HCT116 (cell line): ENCODE results near the gene TMEM258. TPM values are rescaled to one million over a fixed set of nuclear protein-coding genes. Genes with fewer than 3 reads are reported as not detected.

Source experiments
- ATAC-seq: fragments of 200-7000 bp; cut with Tn5 transposase; 2 replicates; pipeline ENCODE4 v1.9.1; 2020; ENCODE audit warnings: mild to moderate bottlenecking, moderate library complexity
- BruUV-seq: library from RNA; stranded (reverse); fragments of 400-500 nt; replicated peaks from 2 replicates; lab custom pipeline; 2021; lab: Mats Ljungman, UMichigan
- CTCF ChIA-PET: fragments of 300-600 bp; sonication (Branson Sonifier 250); formaldehyde crosslinking; loops from one replicate; lab custom pipeline; 2021; ENCODE audit warnings: antibody characterized with exemption; lab: Charles Lee
- POLR2A ChIA-PET: fragments of 300-600, 350-600 bp; sonication (Branson Sonifier 250); formaldehyde crosslinking; loops from one replicate; lab custom pipeline; 2021; ENCODE audit warnings: antibody characterized with exemption; lab: Charles Lee
- RAD21 ChIA-PET, 2 experiments: fragments of 300-600 bp; sonication (Branson Sonifier 250); formaldehyde crosslinking; loops; one replicate each; lab custom pipeline; 2023; ENCODE audit warnings: low total read pairs in 2 of 2; ENCODE audit not compliant: uncharacterized antibody in 2 of 2, unreplicated experiment in 2 of 2, low non-redundant PET in 1 of 2; lab: Charles Lee
- DNase-seq: peaks from one replicate; pipeline ENCODE4 v3.0.0-alpha.2; 2010; ENCODE audit warnings: low read depth, low spot score
- H2AFZ ChIP-seq: fragments of 200-600 bp; shearing (Covaris generic), sonication (generic); 2 replicates; pipeline ENCODE4 v1.6.1; 2017; ENCODE audit warnings: low read depth, mixed run types, mixed read lengths, antibody characterized with exemption, low read length; ENCODE audit not compliant: poor library complexity, severe bottlenecking
- H3K27ac ChIP-seq: 2 replicates; pipeline ENCODE4 v1.5.1; 2012; ENCODE audit warnings: low read depth, low read length
- H3K27me3 ChIP-seq: fragments of 200-600 bp; sonication (generic); 2 replicates; pipeline ENCODE4 v1.6.1; 2016; ENCODE audit warnings: mixed run types, low read length, mixed read lengths; ENCODE audit not compliant: insufficient read depth
- H3K36me3 ChIP-seq, 2 experiments: fragments of 200-500 bp in 1 of 2; fragments of 200-600 bp in 1 of 2; sonication (Bioruptor generic) in 1 of 2; sonication (generic) in 1 of 2; 2 replicates each; pipeline versions ENCODE4 v1.5.1 to v1.6.1; 2014 to 2016; ENCODE audit warnings: low read length in 2 of 2, inconsistent platforms in 1 of 2, mixed read lengths in 1 of 2, mixed run types in 1 of 2; ENCODE audit not compliant: insufficient read depth in 2 of 2, control insufficient read depth in 1 of 2
- H3K4me1 ChIP-seq, 2 experiments: fragments of 200-600 bp in 1 of 2; sonication (generic) in 1 of 2; 2 replicates each; pipeline versions ENCODE4 v1.5.1 to v1.6.1; 2012 to 2017; ENCODE audit warnings: low read length in 2 of 2, inconsistent platforms in 1 of 2, mild to moderate bottlenecking in 1 of 2, mixed read lengths in 1 of 2, mixed run types in 1 of 2, moderate library complexity in 1 of 2; ENCODE audit not compliant: insufficient read depth in 2 of 2, control insufficient read depth in 1 of 2
- H3K4me2 ChIP-seq: fragments of 200-600 bp; sonication (generic); 2 replicates; pipeline ENCODE4 v1.6.1; 2017; ENCODE audit warnings: mixed run types, low read length, mixed read lengths
- H3K4me3 ChIP-seq, 2 experiments: fragments of 200-600 bp in 1 of 2; sonication (generic) in 1 of 2; replicated peaks in 1 of 2; 2 replicates each; pipeline ENCODE4 v1.5.1; 2011 to 2016; ENCODE audit warnings: low read length in 2 of 2, control low read depth in 1 of 2, low read depth in 1 of 2, mild to moderate bottlenecking in 1 of 2, mixed read lengths in 1 of 2, mixed run types in 1 of 2
- H3K79me2 ChIP-seq: fragments of 200-600 bp; sonication (generic); 2 replicates; pipeline ENCODE4 v1.6.1; 2017; ENCODE audit warnings: mild to moderate bottlenecking, mixed run types, low read length, moderate library complexity, mixed read lengths; ENCODE audit not compliant: insufficient read depth
- H3K9ac ChIP-seq: fragments of 200-600 bp; sonication (generic); 2 replicates; pipeline ENCODE4 v1.6.1; 2016; ENCODE audit warnings: low read length, mixed read lengths
- H3K9me2 ChIP-seq: fragments of 200-600 bp; sonication (generic), shearing (Covaris generic); 2 replicates; pipeline ENCODE4 v1.6.1; 2017; ENCODE audit warnings: mixed run types, mild to moderate bottlenecking, moderate library complexity; ENCODE audit not compliant: insufficient read depth
- H3K9me3 ChIP-seq, 2 experiments: fragments of 200-500 bp in 1 of 2; fragments of 200-600 bp in 1 of 2; sonication (Bioruptor generic) in 1 of 2; sonication (generic) in 1 of 2; 2 replicates each; pipeline ENCODE4 v1.6.1; 2014 to 2017; ENCODE audit warnings: low read length in 2 of 2, mixed read lengths in 2 of 2, inconsistent platforms in 1 of 2, low read depth in 1 of 2, mild to moderate bottlenecking in 1 of 2, mixed run types in 1 of 2, moderate library complexity in 1 of 2; ENCODE audit not compliant: control insufficient read depth in 1 of 2, insufficient read depth in 1 of 2
- H4K20me1 ChIP-seq: fragments of 200-600 bp; sonication (generic), shearing (Covaris generic); 2 replicates; pipeline ENCODE4 v1.6.1; 2017; ENCODE audit warnings: mixed run types, mild to moderate bottlenecking, moderate library complexity; ENCODE audit not compliant: insufficient read depth
- EGR1 ChIP-seq: IDR thresholded peaks from 2 replicates; pipeline ENCODE4 v1.6.1; 2012; ENCODE audit warnings: low read depth
- ELF1 ChIP-seq: IDR thresholded peaks from 2 replicates; pipeline ENCODE4 v1.6.1; 2012; ENCODE audit warnings: low read depth, borderline replicate concordance
- EZH2 ChIP-seq: fragments of 200-600 bp; sonication (generic); IDR thresholded peaks from 2 replicates; pipeline ENCODE4 v1.6.1; 2017; ENCODE audit warnings: antibody characterized with exemption, mixed run types
- EZH2phosphoT487 ChIP-seq: fragments of 200-600 bp; IDR thresholded peaks from 2 replicates; pipeline ENCODE4 v1.6.1; 2018; ENCODE audit warnings: antibody characterized with exemption, borderline replicate concordance
- FOSL1 ChIP-seq: IDR thresholded peaks from 2 replicates; pipeline ENCODE4 v1.6.1; 2012; ENCODE audit warnings: low read depth
- POLR2A ChIP-seq: IDR thresholded peaks from 2 replicates; pipeline ENCODE4 v1.7.0; 2011; ENCODE audit warnings: borderline replicate concordance; ENCODE audit not compliant: insufficient read depth, insufficient read length; ENCODE audit errors: extremely low read depth
- POLR2AphosphoS5 ChIP-seq: IDR thresholded peaks from 2 replicates; pipeline ENCODE4 v1.6.1; 2011; ENCODE audit warnings: mild to moderate bottlenecking, low read depth, low read length, moderate library complexity
- SP1 ChIP-seq: IDR thresholded peaks from 2 replicates; pipeline ENCODE4 v1.6.1; 2012; ENCODE audit warnings: low read depth
- SRF ChIP-seq: IDR thresholded peaks from 2 replicates; pipeline ENCODE4 v1.6.1; 2012; ENCODE audit warnings: low read depth
- TCF7L2 ChIP-seq: IDR thresholded peaks from 2 replicates; pipeline ENCODE4 v1.7.0; 2011; ENCODE audit warnings: borderline replicate concordance, inconsistent platforms; ENCODE audit not compliant: insufficient read depth, insufficient read length; ENCODE audit errors: extremely low read depth
- YY1 ChIP-seq: IDR thresholded peaks from 2 replicates; pipeline ENCODE4 v1.6.1; 2011; ENCODE audit warnings: low read length, low read depth, moderate library complexity, mild to moderate bottlenecking; ENCODE audit not compliant: insufficient replicate concordance; ENCODE audit errors: extremely low read depth
- ZFX ChIP-seq: fragments of 450-650 bp; IDR thresholded peaks from 2 replicates; pipeline ENCODE4 v1.6.1; 2017
- ZNF274 ChIP-seq: fragments of 200-500 bp; sonication (Bioruptor generic); IDR thresholded peaks from 2 replicates; pipeline ENCODE4 v1.6.1; 2014; ENCODE audit warnings: mild to moderate bottlenecking, low read depth, low read length, inconsistent platforms
- intact Hi-C: fragments of 100-400 bp; cut with micrococcal nuclease; formaldehyde crosslinking; loops from 2 replicates; pipeline ENCODE4 v1.10.0; 2022
- total RNA-seq: library from RNA; stranded (reverse); gene quantifications from one replicate; pipeline ENCODE4 v1.2.1, GENCODE V29; 2021; ENCODE audit not compliant: unreplicated experiment
- TF ChIP-seq, protein P1 (sequence below): IDR thresholded peaks from 2 replicates; pipeline ENCODE4 v1.6.1; 2011; ENCODE audit warnings: mild to moderate bottlenecking, low read length, moderate library complexity; ENCODE audit not compliant: insufficient replicate concordance; ENCODE audit errors: extremely low read depth
- TF ChIP-seq, protein P2 (sequence below): IDR thresholded peaks from 2 replicates; pipeline ENCODE4 v1.6.1; 2012
- TF ChIP-seq, protein P3 (sequence below): IDR thresholded peaks from 2 replicates; pipeline ENCODE4 v1.6.1; 2012

TMEM258 gene
- total RNA-seq, 1 experiment from 2014 or later, result 160 TPM

DNA sequence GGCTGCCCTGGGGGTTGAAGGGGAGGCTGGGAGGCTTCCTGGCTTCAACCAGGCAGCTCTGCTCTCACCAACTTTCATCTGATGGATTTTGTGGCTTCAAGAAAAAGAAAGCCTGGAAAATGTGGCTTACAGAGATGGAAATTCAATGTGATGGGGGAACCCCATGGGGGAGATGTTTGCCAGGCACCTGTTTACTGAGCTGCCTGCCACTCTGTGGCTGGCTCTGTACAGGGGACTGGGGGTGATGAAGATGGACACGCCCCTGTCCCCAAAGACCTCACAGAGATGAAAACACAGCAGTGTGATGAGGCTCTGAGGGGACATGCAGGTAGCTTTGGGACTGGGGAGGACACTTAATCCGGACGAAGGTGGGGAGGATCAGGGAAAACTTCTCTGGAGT, 10.1 kb downstream of the TMEM258 start:
- no peak overlapping the region for H2AFZ ChIP-seq
- H3K27ac ChIP-seq, result no peak overlapping the region
- no peaks in the 10 kb centered on the region for H3K9me2 ChIP-seq
- no peak overlapping the region for H3K9ac ChIP-seq
- H3K4me2 ChIP-seq, result no peak overlapping the region
- intact Hi-C loops, result no loop called here
- TF ChIP-seq, protein P1, sequence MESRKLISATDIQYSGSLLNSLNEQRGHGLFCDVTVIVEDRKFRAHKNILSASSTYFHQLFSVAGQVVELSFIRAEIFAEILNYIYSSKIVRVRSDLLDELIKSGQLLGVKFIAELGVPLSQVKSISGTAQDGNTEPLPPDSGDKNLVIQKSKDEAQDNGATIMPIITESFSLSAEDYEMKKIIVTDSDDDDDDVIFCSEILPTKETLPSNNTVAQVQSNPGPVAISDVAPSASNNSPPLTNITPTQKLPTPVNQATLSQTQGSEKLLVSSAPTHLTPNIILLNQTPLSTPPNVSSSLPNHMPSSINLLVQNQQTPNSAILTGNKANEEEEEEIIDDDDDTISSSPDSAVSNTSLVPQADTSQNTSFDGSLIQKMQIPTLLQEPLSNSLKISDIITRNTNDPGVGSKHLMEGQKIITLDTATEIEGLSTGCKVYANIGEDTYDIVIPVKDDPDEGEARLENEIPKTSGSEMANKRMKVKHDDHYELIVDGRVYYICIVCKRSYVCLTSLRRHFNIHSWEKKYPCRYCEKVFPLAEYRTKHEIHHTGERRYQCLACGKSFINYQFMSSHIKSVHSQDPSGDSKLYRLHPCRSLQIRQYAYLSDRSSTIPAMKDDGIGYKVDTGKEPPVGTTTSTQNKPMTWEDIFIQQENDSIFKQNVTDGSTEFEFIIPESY, result no peak
- TF ChIP-seq POLR2A, result no peak
- no peak for TF ChIP-seq EGR1
- TF ChIP-seq ZNF274, result no peak
- no peak for TF ChIP-seq SRF
- TF ChIP-seq SP1, result no peak
- TF ChIP-seq POLR2AphosphoS5, result no peak
- TF ChIP-seq TCF7L2, result no peak
- TF ChIP-seq FOSL1, result no peak
- TF ChIP-seq, protein P2, sequence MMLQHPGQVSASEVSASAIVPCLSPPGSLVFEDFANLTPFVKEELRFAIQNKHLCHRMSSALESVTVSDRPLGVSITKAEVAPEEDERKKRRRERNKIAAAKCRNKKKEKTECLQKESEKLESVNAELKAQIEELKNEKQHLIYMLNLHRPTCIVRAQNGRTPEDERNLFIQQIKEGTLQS, result no peak
- TF ChIP-seq ELF1, result no peak
- TF ChIP-seq YY1, result no peak
- TF ChIP-seq, protein P3, sequence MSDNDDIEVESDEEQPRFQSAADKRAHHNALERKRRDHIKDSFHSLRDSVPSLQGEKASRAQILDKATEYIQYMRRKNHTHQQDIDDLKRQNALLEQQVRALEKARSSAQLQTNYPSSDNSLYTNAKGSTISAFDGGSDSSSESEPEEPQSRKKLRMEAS, result no peak
- no peak for TF ChIP-seq ZFX
- TF ChIP-seq EZH2phosphoT487, result no peak
- no peak for TF ChIP-seq EZH2
- H3K36me3 ChIP-seq, result peaks cover 9 to 28% of the 10 kb centered on the region in 2 experiments; a peak in 3 of 4 replicates
- no peaks in the 10 kb centered on the region for H3K4me1 ChIP-seq
- CTCF ChIA-PET, result interaction anchor here (0.5 kb wide), 1 partner anchor 17 kb away, joined by 3 read pairs; no protein-coding TSS in a partner anchor
- H3K9me3 ChIP-seq, result no peaks in the 10 kb centered on the region
- no peaks in the 10 kb centered on the region for H3K27me3 ChIP-seq
- POLR2A ChIA-PET, result interaction anchor here (1.1 kb wide), 1 partner anchor 9 kb away, joined by 3 read pairs; no protein-coding TSS in a partner anchor
- DNase-seq (no peak), ATAC-seq (no peak)
- H4K20me1 ChIP-seq, result no peaks in the 10 kb centered on the region
- no TSS peak for BruUV-seq
- H3K79me2 ChIP-seq, result no peaks in the 10 kb centered on the region
- no peak overlapping the region for H3K4me3 ChIP-seq
- RAD21 ChIA-PET, result no interaction called here
